Trophoblast cell (in vitro differentiated cells and primary cell): ENCODE data around the gene TOX2.

Experiments
- DNase-seq, 2 donors: peaks; one replicate each; pipeline ENCODE4 v3.0.0-alpha.2; 2016
- H2AFZ ChIP-seq: 2 replicates; pipeline ENCODE4 v1.6.1; 2013; ENCODE audit warnings: low read length, moderate library complexity, mild to moderate bottlenecking; ENCODE audit not compliant: insufficient read depth, poor library complexity
- H2AK5ac ChIP-seq: 2 replicates; pipeline ENCODE4 v1.6.1; 2013; ENCODE audit warnings: mild to moderate bottlenecking, low read length
- H2BK120ac ChIP-seq: 2 replicates; pipeline ENCODE4 v1.6.1; 2013; ENCODE audit warnings: low read length, mild to moderate bottlenecking, moderate library complexity; ENCODE audit not compliant: insufficient read depth, poor library complexity
- H2BK12ac ChIP-seq: 2 replicates; pipeline ENCODE4 v1.6.1; 2013; ENCODE audit warnings: mild to moderate bottlenecking, low read length, moderate library complexity
- H2BK5ac ChIP-seq: 2 replicates; pipeline ENCODE4 v1.6.1; 2013; ENCODE audit warnings: low read length, low read depth, moderate library complexity, mild to moderate bottlenecking; ENCODE audit not compliant: poor library complexity
- H3K14ac ChIP-seq: 2 replicates; pipeline ENCODE4 v1.6.1; 2013; ENCODE audit warnings: mild to moderate bottlenecking, low read length
- H3K18ac ChIP-seq: 2 replicates; pipeline ENCODE4 v1.6.1; 2013; ENCODE audit warnings: mild to moderate bottlenecking, low read length
- H3K23ac ChIP-seq: 2 replicates; pipeline ENCODE4 v1.6.1; 2013; ENCODE audit warnings: low read length
- H3K27ac ChIP-seq: 2 replicates; pipeline ENCODE4 v1.5.1; 2013; ENCODE audit warnings: low read depth, mild to moderate bottlenecking, inconsistent platforms, low read length, moderate library complexity
- H3K27me3 ChIP-seq: 2 replicates; pipeline ENCODE4 v1.6.1; 2013; ENCODE audit warnings: inconsistent platforms, mild to moderate bottlenecking, low read length, moderate library complexity; ENCODE audit not compliant: insufficient read depth
- H3K36me3 ChIP-seq, 2 experiments: 1 replicate in 1 of 2; 2 replicates in 1 of 2; pipeline ENCODE4 v1.6.1; 2013; ENCODE audit warnings: low read length in 2 of 2, mild to moderate bottlenecking in 2 of 2, moderate library complexity in 1 of 2; ENCODE audit not compliant: insufficient read depth in 2 of 2, control insufficient read depth in 1 of 2
- H3K4ac ChIP-seq: 2 replicates; pipeline ENCODE4 v1.6.1; 2013; ENCODE audit warnings: low read depth, mild to moderate bottlenecking, low read length, moderate library complexity
- H3K4me1 ChIP-seq, 2 experiments: 1 replicate in 1 of 2; 2 replicates in 1 of 2; pipeline ENCODE4 v1.6.1; 2013; ENCODE audit warnings: low read length in 2 of 2, mild to moderate bottlenecking in 2 of 2, moderate library complexity in 1 of 2; ENCODE audit not compliant: insufficient read depth in 2 of 2, control insufficient read depth in 1 of 2
- H3K4me2 ChIP-seq: 2 replicates; pipeline ENCODE4 v1.6.1; 2013; ENCODE audit warnings: inconsistent platforms, mild to moderate bottlenecking, low read length, moderate library complexity
- H3K4me3 ChIP-seq: 2 replicates; pipeline ENCODE4 v1.5.1; 2013; ENCODE audit warnings: mild to moderate bottlenecking, low read depth, low read length, inconsistent platforms
- H3K79me1 ChIP-seq: one replicate; pipeline ENCODE4 v1.6.1; 2013; ENCODE audit warnings: low read length
- H3K79me2 ChIP-seq: 2 replicates; pipeline ENCODE4 v1.6.1; 2013; ENCODE audit warnings: low read length, mild to moderate bottlenecking; ENCODE audit not compliant: control insufficient read depth, insufficient read depth, poor library complexity
- H3K9ac ChIP-seq: 2 replicates; pipeline ENCODE4 v1.6.1; 2013; ENCODE audit warnings: mild to moderate bottlenecking, low read length
- H3K9me3 ChIP-seq: 2 replicates; pipeline ENCODE4 v1.6.1; 2013; ENCODE audit warnings: low read depth, mild to moderate bottlenecking, control low read depth, inconsistent platforms, low read length; ENCODE audit not compliant: insufficient read depth
- H4K12ac ChIP-seq: 2 replicates; pipeline ENCODE4 v1.6.1; 2013; ENCODE audit warnings: low read depth, mild to moderate bottlenecking, low read length, moderate library complexity
- H4K8ac ChIP-seq: 2 replicates; pipeline ENCODE4 v1.6.1; 2013; ENCODE audit warnings: low read depth, mild to moderate bottlenecking, low read length, moderate library complexity
- H4K91ac ChIP-seq: one replicate; pipeline ENCODE4 v1.6.1; 2013; ENCODE audit warnings: low read depth, mild to moderate bottlenecking, low read length, moderate library complexity
- WGBS: extraction: QIAGEN DNeasy Blood & Tissue Kit; methylation state at CpG from one replicate; pipeline ENCODE4 v1.1.7; 2013; ENCODE audit warnings: missing lambda C conversion rate; ENCODE audit not compliant: insufficient read length, insufficient coverage; ENCODE audit errors: extremely low coverage; 5-methylcytosine and 5-hydroxymethylcytosine counted together

The TOX2 gene

DNA sequence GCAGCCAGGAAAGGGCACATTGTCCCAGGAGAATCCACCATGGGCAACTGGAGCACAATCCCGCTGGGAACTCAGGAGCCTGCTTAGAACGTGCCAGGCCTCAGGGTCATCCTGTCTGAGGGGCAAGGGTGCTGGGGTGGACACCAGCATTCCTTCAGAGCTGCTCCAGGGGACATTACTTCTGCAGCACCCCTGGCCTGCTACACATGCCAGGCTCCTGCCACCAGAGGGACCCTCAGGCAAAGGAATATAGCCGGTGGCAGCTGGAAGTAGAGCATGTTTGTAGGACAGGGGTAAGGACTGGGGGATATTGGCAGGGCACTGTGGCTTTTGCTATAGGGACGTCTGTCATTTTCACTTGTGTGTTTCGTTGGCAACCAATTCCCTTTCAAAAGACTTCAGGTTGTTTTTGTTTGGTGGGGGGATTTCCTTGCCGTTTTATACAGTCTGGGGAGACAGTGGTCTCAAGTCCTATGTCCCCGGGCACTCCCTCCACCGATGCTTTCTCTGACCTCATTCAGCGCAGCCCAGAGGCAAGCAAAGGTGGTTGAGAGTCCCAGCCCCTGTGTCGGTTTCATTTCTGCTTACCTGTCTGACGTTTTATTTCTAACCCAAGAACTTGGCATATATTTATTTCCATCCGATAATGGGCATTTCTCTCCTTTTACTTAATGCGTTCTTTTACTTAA is 141.5 kb downstream of the TOX2 start:
- Histone ChIP-seq H3K9ac (no peak overlapping the region), H3K18ac (no peak overlapping the region)

DNA sequence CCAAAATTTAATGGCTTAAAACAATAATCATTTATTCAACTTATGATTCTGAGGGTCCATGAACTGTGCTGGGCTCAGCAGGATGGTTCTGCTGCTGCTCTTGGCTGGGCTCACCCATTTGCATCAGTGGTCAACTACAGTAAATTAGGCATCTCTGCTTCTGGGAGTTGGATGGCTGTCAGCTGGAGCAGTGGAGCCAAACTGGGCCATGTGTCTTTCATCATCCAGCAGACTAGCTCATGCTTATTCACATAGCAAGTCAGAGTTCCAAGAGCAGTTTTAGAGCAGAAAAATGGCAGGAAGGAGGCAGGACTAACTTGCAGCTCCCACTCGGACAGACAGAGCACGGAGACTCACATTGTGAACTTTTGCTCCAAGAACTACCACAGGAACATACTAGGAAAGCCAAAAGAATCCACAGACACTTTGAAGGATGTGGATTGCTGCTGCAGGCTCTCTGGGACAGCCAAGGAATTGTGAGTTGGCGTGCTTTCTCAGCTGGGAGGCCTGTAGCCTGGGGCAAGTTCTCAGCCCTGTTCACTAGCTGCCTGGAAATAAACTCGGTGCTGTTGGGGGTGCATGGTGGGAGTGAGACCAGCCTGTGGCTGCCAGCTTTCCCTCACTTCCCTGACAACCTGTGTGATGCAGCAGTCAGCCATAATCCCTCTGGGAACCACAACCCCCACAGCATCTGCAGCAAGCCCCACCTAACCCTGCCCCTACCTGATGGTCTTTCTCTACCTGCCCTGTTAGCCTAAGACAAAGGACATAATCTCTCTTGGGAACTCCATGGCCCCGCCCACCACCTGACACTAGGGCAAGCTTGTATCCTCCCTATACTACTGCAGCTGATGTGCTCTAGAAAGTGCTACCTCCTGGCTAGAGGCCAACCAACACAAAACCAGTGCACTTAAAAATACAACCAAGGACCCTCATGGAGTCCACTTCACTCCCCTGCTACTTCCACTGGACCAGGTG is 143.3 kb downstream of the TOX2 start:
- no peak overlapping the region for H2BK12ac ChIP-seq
- no peak overlapping the region for H3K9ac ChIP-seq
- no peaks in the 10 kb centered on the region for H3K36me3 ChIP-seq
- no peak overlapping the region for H3K4me3 ChIP-seq
- no peak overlapping the region for H3K14ac ChIP-seq
- H4K8ac ChIP-seq = no peak overlapping the region
- no peaks in the 10 kb centered on the region for H3K79me2 ChIP-seq
- no peak overlapping the region for H3K4ac ChIP-seq
- no peak overlapping the region for H2BK120ac ChIP-seq
- no peak overlapping the region for H2AFZ ChIP-seq
- WGBS = no CpG with 5 or more reads among the region's 5 CpGs
- H3K9me3 ChIP-seq = peaks cover 2% of the 10 kb centered on the region
- H3K18ac ChIP-seq = no peak overlapping the region
- no peak overlapping the region for H3K23ac ChIP-seq
- H3K27ac ChIP-seq = no peak overlapping the region
- no peak overlapping the region for H3K4me2 ChIP-seq
- no peaks in the 10 kb centered on the region for H3K4me1 ChIP-seq
- H4K12ac ChIP-seq = no peak overlapping the region
- H3K27me3 ChIP-seq = no peaks in the 10 kb centered on the region
- no peak overlapping the region for H2BK5ac ChIP-seq
- no peak overlapping the region for H2AK5ac ChIP-seq
- no peak overlapping the region for H4K91ac ChIP-seq
- no peaks in the 10 kb centered on the region for H3K79me1 ChIP-seq
- DNase-seq = no peak

More for the DNA sequence above, 141.5 kb downstream of the TOX2 start:
- Histone ChIP-seq H2AK5ac (no peak overlapping the region), H3K4me3 (no peak overlapping the region), H4K8ac (no peak overlapping the region), H3K9me3 (peaks cover 2% of the 10 kb centered on the region), H3K4ac (no peak overlapping the region), H3K4me2 (no peak overlapping the region), H3K23ac (no peak overlapping the region), H3K36me3 (no peaks in the 10 kb centered on the region), H3K27ac (no peak overlapping the region), H3K4me1 (no peaks in the 10 kb centered on the region), H2BK12ac (no peak overlapping the region), H3K27me3 (no peaks in the 10 kb centered on the region), H4K12ac (no peak overlapping the region), H3K14ac (no peak overlapping the region), H3K79me2 (no peaks in the 10 kb centered on the region), H2BK5ac (no peak overlapping the region), H2AFZ (no peak overlapping the region), H2BK120ac (no peak overlapping the region), H4K91ac (no peak overlapping the region), H3K79me1 (no peaks in the 10 kb centered on the region)
- peak in 1 of 2 donors; percentile 13 for DNase-seq
- WGBS = no CpG with 5 or more reads among the region's 13 CpGs

DNA sequence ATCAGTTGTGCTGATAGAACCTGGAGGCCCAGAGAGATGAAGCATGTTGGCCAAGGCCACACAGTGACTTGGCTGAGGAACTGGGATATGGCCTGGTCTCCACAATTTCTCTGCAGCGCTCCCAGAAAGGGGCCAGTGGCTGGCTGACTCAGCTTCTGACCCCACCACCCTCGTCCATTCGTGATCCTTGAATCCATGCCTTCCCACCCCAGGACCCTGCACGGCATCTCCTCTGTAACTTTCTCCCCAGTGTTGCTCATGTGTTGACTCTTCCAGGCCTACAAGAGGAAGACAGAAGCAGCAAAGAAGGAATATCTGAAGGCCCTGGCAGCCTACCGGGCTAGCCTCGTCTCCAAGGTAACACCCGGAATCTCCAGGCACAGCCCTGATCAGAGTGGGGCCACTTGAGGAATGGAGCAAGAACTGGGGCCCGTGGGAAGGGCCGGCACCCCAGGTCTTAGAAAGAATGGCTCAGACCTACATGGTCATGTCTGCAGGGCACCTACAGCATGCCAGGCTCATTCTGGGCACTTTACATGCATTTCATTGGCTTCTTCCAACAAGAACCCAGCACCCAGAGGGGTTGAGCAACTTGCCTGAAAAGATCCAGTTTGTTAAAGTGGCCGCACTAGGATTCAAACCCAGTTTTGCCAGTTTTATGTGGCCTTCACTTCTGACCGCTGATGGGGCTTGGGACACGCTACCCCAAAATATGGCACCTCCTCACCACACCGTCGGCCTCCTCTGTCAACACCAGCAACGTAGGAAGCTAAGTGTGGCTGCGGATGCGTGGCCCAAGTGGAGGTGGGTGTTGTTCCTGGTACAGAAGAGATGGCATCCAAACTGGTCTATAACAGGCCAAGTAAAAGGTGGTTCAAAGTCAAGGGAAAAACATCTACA is 150.1 kb downstream of the TOX2 start:
- Histone ChIP-seq H3K14ac (no peak overlapping the region), H3K18ac (no peak overlapping the region), H3K9me3 (peaks cover 2% of the 10 kb centered on the region), H2BK5ac (no peak overlapping the region), H3K36me3 (no peaks in the 10 kb centered on the region), H4K91ac (no peak overlapping the region), H3K27me3 (no peaks in the 10 kb centered on the region), H3K27ac (no peak overlapping the region), H4K8ac (no peak overlapping the region), H2AK5ac (no peak overlapping the region), H3K4me3 (no peak overlapping the region), H3K79me2 (no peaks in the 10 kb centered on the region), H3K23ac (no peak overlapping the region), H2BK120ac (no peak overlapping the region), H3K4ac (no peak overlapping the region), H2AFZ (no peak overlapping the region), H3K79me1 (no peaks in the 10 kb centered on the region), H3K4me2 (no peak overlapping the region), H3K9ac (no peak overlapping the region), H2BK12ac (no peak overlapping the region), H4K12ac (no peak overlapping the region), H3K4me1 (no peaks in the 10 kb centered on the region)
- no peak for DNase-seq
- no CpG with 5 or more reads among the region's 17 CpGs for WGBS
